NCI-H2107 (cell line): Measurements from ENCODE around the gene SCYL1.
"Not testable (repeated sequence)": the region's sequence is repeated elsewhere in the genome, so short reads cannot be mapped to it uniquely, and the experiment has no call there.

Experiments
- DNase-seq: peaks from one replicate; lab custom pipeline; 2025; lab: John Stamatoyannopoulos, UW

Gene SCYL1

GRCh38 chr11:65506290-65506771 is 18.6 kb upstream of the SCYL1 start:
- no peak for DNase-seq

GRCh38 chr11:65506772-65507505 is 17.9 kb upstream of the SCYL1 start:
- DNase-seq: no peak

- not testable (repeated sequence) for DNase-seq
These were observed 12.6 kb upstream of the SCYL1 start for GRCh38 chr11:65512311-65512710.

GRCh38 chr11:65516135-65516968 is 8.5 kb upstream of the SCYL1 start:
- no peak for DNase-seq

GRCh38 chr11:65518941-65519549 is 5.8 kb upstream of the SCYL1 start:
- DNase-seq: not testable (repeated sequence)

- not testable (repeated sequence) for DNase-seq
These were observed 2.9 kb upstream of the SCYL1 start for GRCh38 chr11:65521777-65522521.

GRCh38 chr11:65522718-65523630 is 1.9 kb upstream of the SCYL1 start:
- DNase-seq: not testable (repeated sequence)

- DNase-seq: not testable (repeated sequence)
These were observed 1.3 kb upstream of the SCYL1 start for GRCh38 chr11:65523631-65523968.

GRCh38 chr11:65524014-65524740 is 706 bp upstream of the SCYL1 start:
- DNase-seq: no peak

- DNase-seq: no peak
These were observed 930 bp downstream of the SCYL1 start for GRCh38 chr11:65525546-65526480.

- no peak for DNase-seq
These were observed 1.9 kb downstream of the SCYL1 start for GRCh38 chr11:65526744-65527143.

- no peak for DNase-seq
These were observed 4.0 kb downstream of the SCYL1 start for GRCh38 chr11:65528819-65529350.

GRCh38 chr11:65529475-65530156 is 4.7 kb downstream of the SCYL1 start:
- no peak for DNase-seq

GRCh38 chr11:65530157-65530496 is 5.2 kb downstream of the SCYL1 start:
- no peak for DNase-seq

- DNase-seq: no peak
These were observed 7.6 kb downstream of the SCYL1 start for GRCh38 chr11:65532388-65533064.

- DNase-seq: no peak
These were observed 10.2 kb downstream of the SCYL1 start for GRCh38 chr11:65535102-65535501.

- no peak for DNase-seq
These were observed 11.8 kb downstream of the SCYL1 start for GRCh38 chr11:65536412-65537295.
